ENCODE measurements around the gene KLF6. TPM values are rescaled to one million over a fixed set of nuclear protein-coding genes. Genes with fewer than 3 reads are reported as not detected.

KLF6 gene
- total RNA-seq, 4 donors from 2014 or later, result 23.3 to 84.7 (median 49.8) TPM

DNA sequence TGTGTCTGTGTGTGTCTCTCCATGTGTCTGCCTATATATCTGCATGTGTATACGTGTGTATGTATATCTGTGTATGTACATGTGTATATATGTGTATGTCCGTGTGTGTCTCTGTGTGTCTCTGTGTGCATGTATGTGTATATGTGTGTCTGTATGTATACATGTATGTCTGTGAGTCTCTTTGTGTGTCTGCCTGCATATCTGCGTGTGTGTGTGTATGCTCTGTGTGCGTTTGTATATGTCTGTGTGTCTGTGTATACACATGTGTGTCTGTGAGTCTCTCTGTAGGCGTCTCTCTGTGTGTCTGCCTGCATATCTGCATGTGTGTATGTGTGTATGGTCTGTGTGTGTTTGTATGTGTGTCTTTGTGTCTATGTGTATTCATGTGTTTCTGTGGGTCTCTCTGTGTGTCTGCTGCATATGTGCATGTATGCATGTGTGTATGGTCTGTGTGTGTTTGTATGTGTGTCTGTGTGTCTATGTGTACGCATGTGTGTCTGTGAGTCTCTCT lies 23.7 kb upstream of the KLF6 start:
- Histone ChIP-seq H3K36me3 (no peaks in the 10 kb centered on the region), H3K9me3 (no peaks in the 10 kb centered on the region), H3K27me3 (no peaks in the 10 kb centered on the region), H3K4me1 (peaks cover 72% of the 10 kb centered on the region in 2 donors), H3K27ac (peak overlapping the region; percentile 85 to 96 (median 90)), H3K4me3 (peak overlapping the region; percentile 5 to 51 (median 38))
- in situ Hi-C loops (cut with MboI; ENCODE audit: low sequenced_read_pairs in 4 of 4) (loop anchor here in 3 of 4 donors (5.0 to 25.0 kb wide), 3 partner anchors 854 to 866 kb away; no protein-coding TSS in a partner anchor), intact Hi-C loops (cut with DNase I; ENCODE audit: low total_unique reads) (loop anchor here (1.0 to 10.0 kb wide), 4 partner anchors 704 to 869 kb away; no protein-coding TSS in a partner anchor)
- DNase-seq (no peak), ATAC-seq (no peak)
- TF ChIP-seq, protein P1, sequence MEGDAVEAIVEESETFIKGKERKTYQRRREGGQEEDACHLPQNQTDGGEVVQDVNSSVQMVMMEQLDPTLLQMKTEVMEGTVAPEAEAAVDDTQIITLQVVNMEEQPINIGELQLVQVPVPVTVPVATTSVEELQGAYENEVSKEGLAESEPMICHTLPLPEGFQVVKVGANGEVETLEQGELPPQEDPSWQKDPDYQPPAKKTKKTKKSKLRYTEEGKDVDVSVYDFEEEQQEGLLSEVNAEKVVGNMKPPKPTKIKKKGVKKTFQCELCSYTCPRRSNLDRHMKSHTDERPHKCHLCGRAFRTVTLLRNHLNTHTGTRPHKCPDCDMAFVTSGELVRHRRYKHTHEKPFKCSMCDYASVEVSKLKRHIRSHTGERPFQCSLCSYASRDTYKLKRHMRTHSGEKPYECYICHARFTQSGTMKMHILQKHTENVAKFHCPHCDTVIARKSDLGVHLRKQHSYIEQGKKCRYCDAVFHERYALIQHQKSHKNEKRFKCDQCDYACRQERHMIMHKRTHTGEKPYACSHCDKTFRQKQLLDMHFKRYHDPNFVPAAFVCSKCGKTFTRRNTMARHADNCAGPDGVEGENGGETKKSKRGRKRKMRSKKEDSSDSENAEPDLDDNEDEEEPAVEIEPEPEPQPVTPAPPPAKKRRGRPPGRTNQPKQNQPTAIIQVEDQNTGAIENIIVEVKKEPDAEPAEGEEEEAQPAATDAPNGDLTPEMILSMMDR (IDR thresholded peaks at IDR 0.05 in 4 of 5, conservative IDR thresholded peaks at IDR 0.05 in 1 of 5), result no peak
- no peak for TF ChIP-seq POLR2A (IDR thresholded peaks at IDR 0.05)

DNA sequence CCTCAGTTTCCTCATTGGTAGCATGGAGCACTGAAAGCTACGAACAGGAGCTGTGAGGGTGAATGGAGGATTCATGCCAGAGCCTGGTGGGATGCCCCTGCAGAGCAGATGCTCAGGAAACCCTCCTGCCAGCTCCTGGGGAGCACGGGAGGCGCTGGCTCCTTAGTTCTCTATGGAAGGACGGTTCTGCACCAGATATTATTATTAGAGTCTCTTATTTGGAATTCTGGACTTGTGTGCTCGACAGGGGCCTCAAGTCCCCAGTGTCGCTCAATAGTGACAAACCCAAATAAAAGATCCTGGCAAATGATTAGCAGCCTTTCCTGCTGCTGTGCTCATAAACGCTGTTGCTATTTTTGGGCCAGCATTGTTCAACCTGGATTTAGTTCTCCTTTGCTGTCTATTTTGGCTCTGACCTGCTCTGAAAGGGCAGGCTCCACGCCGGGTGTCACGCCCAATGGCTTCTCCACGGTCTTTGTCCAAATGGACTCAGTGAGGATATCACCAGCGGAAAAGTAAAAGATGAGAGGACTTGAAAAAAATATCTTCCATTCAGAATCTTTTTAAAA lies 23.0 kb upstream of the KLF6 start:
- no peaks in the 10 kb centered on the region for H3K27me3 ChIP-seq
- ATAC-seq, result peak; percentile 35 to 47
- intact Hi-C loops (cut with DNase I; ENCODE audit: low total_unique reads), result loop anchor here (2.0 to 10.0 kb wide), 3 partner anchors 703 to 869 kb away; no protein-coding TSS in a partner anchor
- peak overlapping the region; percentile 5 to 51 (median 38) for H3K4me3 ChIP-seq
- peak; percentile 69 to 74 for DNase-seq
- H3K27ac ChIP-seq, result peak overlapping the region; percentile 85 to 96 (median 90)
- in situ Hi-C loops (cut with MboI; ENCODE audit: low sequenced_read_pairs in 4 of 4), result loop anchor here in 3 of 4 donors (5.0 to 25.0 kb wide), 3 partner anchors 854 to 867 kb away; no protein-coding TSS in a partner anchor
- no peaks in the 10 kb centered on the region for H3K9me3 ChIP-seq
- peaks cover 79% of the 10 kb centered on the region in 2 donors for H3K4me1 ChIP-seq
- H3K36me3 ChIP-seq, result no peaks in the 10 kb centered on the region
- peak; percentile 81 to 82 for TF ChIP-seq POLR2A (IDR thresholded peaks at IDR 0.05)
- TF ChIP-seq, protein P1 (IDR thresholded peaks at IDR 0.05 in 4 of 5, conservative IDR thresholded peaks at IDR 0.05 in 1 of 5), result no peak

DNA sequence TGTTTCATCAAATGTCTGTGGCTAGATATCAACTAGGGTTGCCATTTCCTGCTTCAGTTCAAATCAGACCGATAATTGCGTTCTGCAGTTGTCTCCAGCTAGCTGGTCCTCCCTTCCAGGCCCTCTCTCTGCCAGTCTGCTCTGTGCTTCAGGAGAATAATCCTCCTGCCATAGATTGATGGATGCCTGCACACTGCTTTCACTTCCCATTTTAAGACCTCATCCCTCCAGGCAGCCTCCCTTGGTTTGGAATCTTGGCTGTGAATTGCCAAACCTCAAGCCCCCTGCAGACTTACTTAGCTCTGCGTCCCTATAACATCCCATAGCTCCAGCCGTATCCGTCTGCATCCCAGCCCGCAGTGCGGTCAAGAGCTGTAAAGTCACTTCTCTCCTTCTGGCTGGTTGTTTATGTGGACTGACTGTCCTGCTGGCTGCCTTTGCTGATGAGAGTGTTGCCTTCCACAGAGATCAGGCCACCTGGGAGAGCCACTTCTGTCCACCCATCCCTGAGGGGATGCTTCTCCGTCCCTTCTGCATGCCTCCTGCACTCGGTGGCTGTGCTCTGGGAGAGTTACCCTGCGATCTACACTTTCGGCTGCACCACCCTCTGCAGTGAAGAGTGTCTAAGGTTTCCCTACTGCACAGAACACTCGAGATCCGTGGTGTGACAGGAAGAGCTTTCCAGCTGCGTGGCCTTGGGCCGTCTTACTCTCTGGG lies 22.4 kb upstream of the KLF6 start:
- H3K27ac ChIP-seq, result peak overlapping the region; percentile 85 to 96 (median 90)
- no peaks in the 10 kb centered on the region for H3K27me3 ChIP-seq
- ATAC-seq, result no peak
- H3K4me1 ChIP-seq, result peaks cover 82% of the 10 kb centered on the region in 2 donors
- no peaks in the 10 kb centered on the region for H3K36me3 ChIP-seq
- DNase-seq, result no peak
- intact Hi-C loops (cut with DNase I; ENCODE audit: low total_unique reads), result loop anchor here (5.0 to 10.0 kb wide), 2 partner anchors 703 to 870 kb away; no protein-coding TSS in a partner anchor
- H3K4me3 ChIP-seq, result peak overlapping the region; percentile 2 to 51 (median 38)
- no peak for TF ChIP-seq POLR2A (IDR thresholded peaks at IDR 0.05)
- TF ChIP-seq, protein P1 (IDR thresholded peaks at IDR 0.05 in 4 of 5, conservative IDR thresholded peaks at IDR 0.05 in 1 of 5), result no peak
- in situ Hi-C loops (cut with MboI; ENCODE audit: low sequenced_read_pairs in 4 of 4), result loop anchor here in 3 of 4 donors (5.0 to 25.0 kb wide), 3 partner anchors 855 to 867 kb away; no protein-coding TSS in a partner anchor
- H3K9me3 ChIP-seq, result no peaks in the 10 kb centered on the region

DNA sequence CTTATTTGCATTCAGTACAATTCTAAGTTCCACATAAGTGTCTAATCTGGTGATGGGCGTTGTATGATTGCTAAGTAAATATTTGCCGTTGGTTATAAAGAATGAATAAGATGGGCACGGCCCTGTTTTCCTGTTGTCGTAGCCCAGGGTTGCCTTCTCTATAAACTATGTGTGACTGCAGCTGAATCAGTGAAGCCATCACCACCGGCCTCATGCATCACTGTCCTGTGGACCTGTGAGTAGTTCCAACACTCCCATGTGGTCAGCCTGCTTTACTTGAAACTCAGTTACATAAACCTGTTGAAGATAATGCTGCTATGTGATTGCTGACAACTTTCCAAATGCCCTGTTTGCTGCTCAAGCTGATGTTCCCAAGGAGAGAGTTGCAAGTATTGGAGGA lies 21.6 kb upstream of the KLF6 start:
- no peak for TF ChIP-seq POLR2A (IDR thresholded peaks at IDR 0.05)
- TF ChIP-seq, protein P1 (IDR thresholded peaks at IDR 0.05 in 4 of 5, conservative IDR thresholded peaks at IDR 0.05 in 1 of 5), result no peak
- peak overlapping the region; percentile 85 to 96 (median 90) for H3K27ac ChIP-seq
- intact Hi-C loops (cut with DNase I; ENCODE audit: low total_unique reads) (loop anchor here (5.0 to 10.0 kb wide), 2 partner anchors 702 to 871 kb away; no protein-coding TSS in a partner anchor), in situ Hi-C loops (cut with MboI; ENCODE audit: low sequenced_read_pairs in 4 of 4) (loop anchor here in 3 of 4 donors (5.0 to 25.0 kb wide), 3 partner anchors 856 to 868 kb away; no protein-coding TSS in a partner anchor)
- no peak for ATAC-seq
- DNase-seq, result no peak
- H3K9me3 ChIP-seq, result no peaks in the 10 kb centered on the region
- no peak overlapping the region for H3K4me3 ChIP-seq
- H3K27me3 ChIP-seq, result no peaks in the 10 kb centered on the region
- H3K36me3 ChIP-seq, result no peaks in the 10 kb centered on the region
- peaks cover 79 to 82% of the 10 kb centered on the region in 2 donors for H3K4me1 ChIP-seq

Measured in gastrocnemius medialis (tissue), 4 donors.